22Rv1 (cell line): ENCODE measurements around the gene RAMP1.
"Not testable (repeated sequence)": the region's sequence is repeated elsewhere in the genome, so short reads cannot be mapped to it uniquely, and the experiment has no call there.

Experiments
- H3K27ac ChIP-seq: fragments of 450-650 bp; 2 replicates; pipeline ENCODE4 v1.5.1; 2017
- ZFX ChIP-seq: fragments of 450-650 bp; IDR thresholded peaks from 2 replicates; pipeline ENCODE4 v1.6.1; 2017; ENCODE audit warnings: antibody characterized with exemption, borderline replicate concordance
- TF ChIP-seq, protein P1 (sequence below): fragments of 450-650 bp; IDR thresholded peaks from 2 replicates; pipeline ENCODE4 v1.5.1; 2017; ENCODE audit warnings: mild to moderate bottlenecking

RAMP1 gene

GRCh38 chr2:237824085-237824484 is 35.3 kb upstream of the RAMP1 start:
- TF ChIP-seq, protein P1, sequence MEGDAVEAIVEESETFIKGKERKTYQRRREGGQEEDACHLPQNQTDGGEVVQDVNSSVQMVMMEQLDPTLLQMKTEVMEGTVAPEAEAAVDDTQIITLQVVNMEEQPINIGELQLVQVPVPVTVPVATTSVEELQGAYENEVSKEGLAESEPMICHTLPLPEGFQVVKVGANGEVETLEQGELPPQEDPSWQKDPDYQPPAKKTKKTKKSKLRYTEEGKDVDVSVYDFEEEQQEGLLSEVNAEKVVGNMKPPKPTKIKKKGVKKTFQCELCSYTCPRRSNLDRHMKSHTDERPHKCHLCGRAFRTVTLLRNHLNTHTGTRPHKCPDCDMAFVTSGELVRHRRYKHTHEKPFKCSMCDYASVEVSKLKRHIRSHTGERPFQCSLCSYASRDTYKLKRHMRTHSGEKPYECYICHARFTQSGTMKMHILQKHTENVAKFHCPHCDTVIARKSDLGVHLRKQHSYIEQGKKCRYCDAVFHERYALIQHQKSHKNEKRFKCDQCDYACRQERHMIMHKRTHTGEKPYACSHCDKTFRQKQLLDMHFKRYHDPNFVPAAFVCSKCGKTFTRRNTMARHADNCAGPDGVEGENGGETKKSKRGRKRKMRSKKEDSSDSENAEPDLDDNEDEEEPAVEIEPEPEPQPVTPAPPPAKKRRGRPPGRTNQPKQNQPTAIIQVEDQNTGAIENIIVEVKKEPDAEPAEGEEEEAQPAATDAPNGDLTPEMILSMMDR, result no peak
- TF ChIP-seq ZFX, result no peak
- H3K27ac ChIP-seq, result no peak overlapping the region

DNA sequence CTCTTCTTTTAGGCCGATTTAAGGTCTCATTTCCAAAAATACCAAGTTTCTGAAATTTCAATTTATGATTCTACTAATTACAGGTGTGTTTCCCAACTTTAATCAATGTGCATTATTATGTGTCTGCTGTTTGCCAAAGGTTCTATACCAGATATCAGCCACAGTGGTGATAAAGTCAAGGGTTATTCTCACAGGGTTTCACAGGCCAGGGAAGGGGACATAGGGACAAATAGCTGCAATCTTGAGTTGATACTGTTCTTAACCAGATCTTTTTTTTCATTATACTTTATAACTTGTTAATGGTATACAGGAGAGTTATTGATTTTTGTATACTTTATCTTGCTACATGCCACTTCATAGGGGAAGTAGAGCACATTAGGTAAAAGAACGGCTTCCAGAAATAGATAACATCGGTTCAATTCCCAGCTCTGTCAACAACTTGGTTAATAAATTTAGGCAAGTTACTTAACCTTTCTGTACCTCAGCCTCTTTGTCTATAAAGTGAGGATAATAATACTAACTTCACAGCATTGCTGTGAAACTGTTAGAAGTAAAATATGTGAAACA is 31.9 kb upstream of the RAMP1 start:
- TF ChIP-seq, protein P1, result no peak
- no peak for TF ChIP-seq ZFX
- H3K27ac ChIP-seq, result no peak overlapping the region

- H3K27ac ChIP-seq, result no peak overlapping the region
- TF ChIP-seq, protein P1, result no peak
- TF ChIP-seq ZFX, result no peak
Measured at GRCh38 chr2:237830522-237830921, 28.9 kb upstream of the RAMP1 start.

DNA sequence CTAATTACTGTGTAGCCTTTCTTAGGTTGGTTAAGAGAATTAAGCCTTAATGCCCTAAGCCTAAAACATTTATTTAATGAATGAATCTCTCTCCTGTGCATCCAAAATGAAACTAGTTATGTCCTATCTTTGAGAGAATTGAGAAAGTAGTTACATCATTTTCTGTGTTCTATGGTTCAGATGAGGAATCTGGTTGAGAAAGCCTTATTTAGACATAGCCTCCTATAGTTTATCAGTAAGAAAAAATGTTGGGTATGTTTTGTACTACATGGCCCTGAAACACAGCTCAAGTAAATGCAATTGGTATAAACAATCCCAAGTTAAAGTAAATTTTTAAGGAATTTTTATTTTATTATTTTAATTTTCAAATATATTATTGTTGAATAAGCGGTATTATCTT is 25.9 kb upstream of the RAMP1 start:
- H3K27ac ChIP-seq, result no peak overlapping the region
- no peak for TF ChIP-seq ZFX
- TF ChIP-seq, protein P1, result no peak

DNA sequence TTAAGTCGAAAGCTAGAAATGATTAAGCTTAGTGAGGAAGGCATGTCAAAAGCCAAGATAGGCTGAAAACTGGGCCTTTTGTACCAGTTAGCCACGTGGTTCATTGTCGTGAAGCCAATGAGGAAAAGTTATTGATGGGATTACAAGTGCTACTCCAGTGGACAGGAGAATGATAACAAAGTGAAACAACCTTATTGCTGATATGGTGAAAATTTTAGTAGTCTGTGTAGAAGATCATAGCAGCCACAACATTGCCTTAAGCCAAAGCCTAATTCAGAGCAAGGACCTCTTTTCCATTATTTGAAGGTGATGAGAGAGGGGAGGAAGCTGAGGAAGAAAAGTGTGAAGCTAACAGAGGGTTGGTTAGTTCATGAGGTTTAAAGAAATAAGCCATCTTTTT is 24.1 kb upstream of the RAMP1 start:
- no peak for TF ChIP-seq ZFX
- TF ChIP-seq, protein P1, result no peak
- H3K27ac ChIP-seq, result no peak overlapping the region

- TF ChIP-seq, protein P1, result no peak
- TF ChIP-seq ZFX, result no peak
Measured at GRCh38 chr2:237841051-237841450, 18.4 kb upstream of the RAMP1 start.

DNA sequence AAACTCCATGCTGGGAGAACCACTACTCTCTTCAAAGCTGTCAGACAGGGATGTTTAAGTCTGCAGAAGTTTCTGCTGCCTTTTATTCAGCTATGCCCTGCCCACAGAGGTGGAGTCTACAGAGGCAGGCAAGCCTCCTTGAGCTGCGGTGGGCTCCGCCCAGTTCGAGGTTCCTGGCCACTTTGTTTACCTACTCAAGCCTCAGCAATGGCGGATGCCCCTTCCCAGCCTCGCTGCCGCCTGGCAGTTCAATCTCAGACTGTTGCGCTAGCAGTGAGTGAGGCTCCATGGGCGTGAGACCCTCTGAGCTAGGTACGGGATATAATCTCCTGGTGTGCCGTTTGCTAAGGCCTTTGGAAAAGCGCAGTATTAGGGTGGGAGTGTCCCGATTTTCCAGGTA is 10.5 kb upstream of the RAMP1 start:
- H3K27ac ChIP-seq, result not testable (repeated sequence)

More at GRCh38 chr2:237841051-237841450, 18.4 kb upstream of the RAMP1 start:
- H3K27ac ChIP-seq, result no peak overlapping the region

GRCh38 chr2:237854295-237854694 is 5.1 kb upstream of the RAMP1 start:
- TF ChIP-seq, protein P1, result no peak
- TF ChIP-seq ZFX, result no peak
- peak overlapping the region; percentile 52 for H3K27ac ChIP-seq
